IMR-90 (cell line): ENCODE measurements around the gene SERPINB8. TPM values are rescaled to one million over a fixed set of nuclear protein-coding genes. Genes with fewer than 3 reads are reported as not detected.

Experiments used
- ATAC-seq: fragments of 200-7000 bp; cut with Tn5 transposase; 2 replicates; pipeline ENCODE4 v1.9.1; 2020; ENCODE audit warnings: low read depth, mild to moderate bottlenecking, moderate library complexity
- BruUV-seq: library from RNA; stranded (reverse); fragments of 400-500 nt; replicated peaks from 2 replicates; lab custom pipeline; 2021; lab: Mats Ljungman, UMichigan
- CTCF ChIA-PET: fragments of 300-600 bp; formaldehyde crosslinking; extraction: SDS; loops from one replicate; lab custom pipeline; 2021; ENCODE audit warnings: antibody characterized with exemption; lab: Yijun Ruan, JAX
- POLR2A ChIA-PET: fragments of 300-600 bp; sonication (Branson Sonifier 250); formaldehyde crosslinking; loops from one replicate; lab custom pipeline; 2022; ENCODE audit warnings: antibody characterized with exemption; ENCODE audit not compliant: unreplicated experiment; lab: Charles Lee
- DNase-seq: peaks from one replicate; pipeline ENCODE4 v3.0.0; 2013
- H2AFZ ChIP-seq: replicated peaks from 2 replicates; pipeline ENCODE3; 2013; ENCODE audit warnings: low read length, mild to moderate bottlenecking; ENCODE audit not compliant: poor library complexity
- H2AK5ac ChIP-seq: 2 replicates; pipeline ENCODE4 v1.6.1; 2013; ENCODE audit warnings: low read depth, low read length, inconsistent platforms
- H2AK9ac ChIP-seq: replicated peaks from 2 replicates; pipeline ENCODE3; 2013; ENCODE audit warnings: mild to moderate bottlenecking, low read depth, low read length, moderate library complexity; ENCODE audit not compliant: poor library complexity
- H2BK120ac ChIP-seq: 2 replicates; pipeline ENCODE4 v1.6.1; 2013; ENCODE audit warnings: low read depth, low read length, inconsistent platforms
- H2BK15ac ChIP-seq: 3 replicates; pipeline ENCODE4 v1.6.1; 2013; ENCODE audit warnings: low read depth, low read length, inconsistent platforms
- H2BK20ac ChIP-seq: 2 replicates; pipeline ENCODE4 v1.6.1; 2013; ENCODE audit warnings: low read depth, mild to moderate bottlenecking, inconsistent platforms, low read length, moderate library complexity
- H2BK5ac ChIP-seq: 2 replicates; pipeline ENCODE4 v1.6.1; 2013; ENCODE audit warnings: mild to moderate bottlenecking, low read depth, low read length, inconsistent platforms; ENCODE audit not compliant: poor library complexity, severe bottlenecking
- H3K14ac ChIP-seq: replicated peaks from 2 replicates; pipeline ENCODE4 v1.6.1; 2013; ENCODE audit warnings: low read depth, low read length, inconsistent platforms
- H3K18ac ChIP-seq: 2 replicates; pipeline ENCODE4 v1.6.1; 2013; ENCODE audit warnings: low read depth, low read length, control low read depth
- H3K23ac ChIP-seq: 2 replicates; pipeline ENCODE4 v1.6.1; 2013; ENCODE audit warnings: low read depth, low read length, inconsistent platforms
- H3K27ac ChIP-seq: 2 replicates; pipeline ENCODE4 v1.5.1; 2013; ENCODE audit warnings: mild to moderate bottlenecking, control low read depth, low read length; ENCODE audit not compliant: insufficient read depth
- H3K27me3 ChIP-seq: 2 replicates; pipeline ENCODE4 v1.6.1; 2013; ENCODE audit warnings: low read length; ENCODE audit not compliant: control insufficient read depth, insufficient read depth
- H3K36me3 ChIP-seq: 2 replicates; pipeline ENCODE4 v1.6.1; 2013; ENCODE audit warnings: low read length, mixed read lengths; ENCODE audit not compliant: control insufficient read depth, insufficient read depth
- H3K4ac ChIP-seq: 2 replicates; pipeline ENCODE4 v1.6.1; 2013; ENCODE audit warnings: low read depth, low read length, inconsistent platforms
- H3K4me1 ChIP-seq: 2 replicates; pipeline ENCODE4 v1.6.1; 2013; ENCODE audit warnings: low read length, mixed read lengths; ENCODE audit not compliant: control insufficient read depth, insufficient read depth
- H3K4me2 ChIP-seq: 2 replicates; pipeline ENCODE4 v1.6.1; 2013; ENCODE audit warnings: low read depth, mild to moderate bottlenecking, control low read depth, low read length, moderate library complexity
- H3K4me3 ChIP-seq: 2 replicates; pipeline ENCODE4 v1.5.1; 2013; ENCODE audit warnings: low read depth, mild to moderate bottlenecking, control low read depth, low read length, moderate library complexity; ENCODE audit not compliant: insufficient read depth
- H3K56ac ChIP-seq: 2 replicates; pipeline ENCODE4 v1.6.1; 2013; ENCODE audit warnings: low read length, inconsistent platforms; ENCODE audit not compliant: insufficient read depth; ENCODE audit errors: extremely low read depth
- H3K79me1 ChIP-seq, 2 experiments: 2 replicates each; pipeline ENCODE4 v1.6.1; 2013; ENCODE audit warnings: low read length in 2 of 2, inconsistent platforms in 1 of 2, low read depth in 1 of 2
- H3K9ac ChIP-seq: 2 replicates; pipeline ENCODE4 v1.6.1; 2013; ENCODE audit warnings: low read depth, low read length, control low read depth
- H3K9me1 ChIP-seq: 2 replicates; pipeline ENCODE4 v1.6.1; 2013; ENCODE audit warnings: low read length, inconsistent platforms; ENCODE audit not compliant: insufficient read depth
- H3K9me3 ChIP-seq: 2 replicates; pipeline ENCODE4 v1.6.1; 2013; ENCODE audit warnings: low read length; ENCODE audit not compliant: control insufficient read depth, insufficient read depth
- H4K20me1 ChIP-seq: 2 replicates; pipeline ENCODE4 v1.6.1; 2013; ENCODE audit warnings: low read length, inconsistent platforms; ENCODE audit not compliant: insufficient read depth
- H4K5ac ChIP-seq: 2 replicates; pipeline ENCODE4 v1.6.1; 2013; ENCODE audit warnings: mild to moderate bottlenecking, low read depth, low read length, control low read depth
- H4K8ac ChIP-seq, 2 experiments: 2 replicates each; pipeline ENCODE4 v1.6.1; 2013; ENCODE audit warnings: low read depth in 2 of 2, low read length in 2 of 2, control low read depth in 1 of 2, inconsistent platforms in 1 of 2
- H4K91ac ChIP-seq: 2 replicates; pipeline ENCODE4 v1.6.1; 2013; ENCODE audit warnings: low read depth, low read length, inconsistent platforms; ENCODE audit not compliant: insufficient read depth
- BHLHE40 ChIP-seq: fragments of 150-350 bp; IDR thresholded peaks from 2 replicates; pipeline ENCODE4 v1.6.1; 2016; ENCODE audit warnings: mild to moderate bottlenecking, low read depth, low read length
- CEBPB ChIP-seq: IDR thresholded peaks from 2 replicates; pipeline ENCODE4 v1.6.1; 2012; ENCODE audit warnings: low read depth, low read length, improper control_type of control experiment
- CHD1 ChIP-seq: IDR thresholded peaks from 2 replicates; pipeline ENCODE4 v1.6.1; 2012; ENCODE audit warnings: low read depth, low read length, improper control_type of control experiment
- CTCF ChIP-seq: conservative IDR thresholded peaks from 2 replicates; pipeline ENCODE4 v1.5.1; 2012; ENCODE audit warnings: mild to moderate bottlenecking, low read depth, low read length, improper control_type of control experiment
- FOS ChIP-seq: fragments of 150-350 bp; IDR thresholded peaks from 2 replicates; pipeline ENCODE4 v1.6.1; 2016; ENCODE audit warnings: low read depth, low read length
- MAFK ChIP-seq: IDR thresholded peaks from 2 replicates; pipeline ENCODE4 v1.6.1; 2012; ENCODE audit warnings: low read depth, low read length, improper control_type of control experiment
- MAZ ChIP-seq: IDR thresholded peaks from 2 replicates; pipeline ENCODE4 v1.6.1; 2012; ENCODE audit warnings: low read depth, mild to moderate bottlenecking, low read length, improper control_type of control experiment, moderate library complexity, borderline replicate concordance
- MXI1 ChIP-seq: IDR thresholded peaks from 2 replicates; pipeline ENCODE4 v1.6.1; 2012; ENCODE audit warnings: low read depth, mild to moderate bottlenecking, low read length, moderate library complexity, borderline replicate concordance
- NFE2L2 ChIP-seq: fragments of 150-350 bp; IDR thresholded peaks from 2 replicates; pipeline ENCODE4 v1.6.1; 2016; ENCODE audit warnings: low read depth, mild to moderate bottlenecking, low read length
- POLR2A ChIP-seq: IDR thresholded peaks from 2 replicates; pipeline ENCODE4 v1.6.1; 2012; ENCODE audit warnings: mild to moderate bottlenecking, low read depth, low read length
- RAD21 ChIP-seq: IDR thresholded peaks from 2 replicates; pipeline ENCODE4 v1.6.1; 2012; ENCODE audit warnings: low read length, improper control_type of control experiment
- RCOR1 ChIP-seq: IDR thresholded peaks from 2 replicates; pipeline ENCODE4 v1.6.1; 2012; ENCODE audit warnings: mild to moderate bottlenecking, low read length, improper control_type of control experiment; ENCODE audit not compliant: insufficient replicate concordance
- RFX5 ChIP-seq: IDR thresholded peaks from 2 replicates; pipeline ENCODE4 v1.8.0; 2012; ENCODE audit warnings: low read depth, mild to moderate bottlenecking, low read length, moderate library complexity
- SMC3 ChIP-seq: fragments of 150-350 bp; IDR thresholded peaks from 2 replicates; pipeline ENCODE4 v1.6.1; 2016; ENCODE audit warnings: low read depth, mild to moderate bottlenecking, antibody characterized with exemption, low read length, moderate library complexity
- USF2 ChIP-seq: fragments of 150-350 bp; IDR thresholded peaks from 2 replicates; pipeline ENCODE4 v1.6.1; 2017; ENCODE audit warnings: mild to moderate bottlenecking, antibody characterized with exemption, low read length, low read depth
- WGBS, 2 experiments: methylation state at CpG; one replicate each; pipeline versions ENCODE4 v1.1.5 to v1.1.7; 2013; ENCODE audit warnings: missing lambda C conversion rate in 2 of 2; ENCODE audit not compliant: insufficient read length in 1 of 2; ENCODE audit errors: extremely low coverage in 2 of 2; 5-methylcytosine and 5-hydroxymethylcytosine counted together
- dilution Hi-C: fragments of 300-500 bp; cut with HindIII; formaldehyde crosslinking; loops from one replicate; pipeline ENCODE4 v1.14.3; 2018; ENCODE audit warnings: low sequenced_read_pairs; ENCODE audit not compliant: unreplicated experiment
- in situ Hi-C: fragments of 300-500 bp; cut with MboI; formaldehyde crosslinking; loops from 3 replicates; pipeline ENCODE4 v1.14.3; 2019; ENCODE audit warnings: low sequenced_read_pairs, inconsistent platforms, mixed read lengths
- intact Hi-C: fragments of 100-400 bp; cut with micrococcal nuclease; formaldehyde crosslinking; loops from 2 replicates; pipeline ENCODE4 v1.10.0; 2022
- polyA plus RNA-seq, 3 experiments: library from polyadenylated mRNA; depleted of rRNA; stranded (reverse); fragments of >200 nt; gene quantifications; 2 replicates each; pipeline ENCODE4 v1.2.3, GENCODE V29; 2012; ENCODE audit warnings: low replicate concordance in 1 of 3
- total RNA-seq: library from RNA; depleted of rRNA; stranded (reverse); fragments of >200 nt; gene quantifications from 2 replicates; pipeline ENCODE4 v1.2.3, GENCODE V29; 2012
- TF ChIP-seq, protein P1 (sequence below): fragments of 150-350 bp; IDR thresholded peaks from 2 replicates; pipeline ENCODE4 v1.6.1; 2016; ENCODE audit warnings: low read depth, mild to moderate bottlenecking, low read length, moderate library complexity, borderline replicate concordance

The SERPINB8 gene
- total and polyA plus RNA-seq, 2 of the 4 experiments (the other 2 are of a cell fraction) = 14.3 to 16.7 TPM

- Histone ChIP-seq H3K4me1 (no peaks in the 10 kb centered on the region), H3K79me1 (no peaks in the 10 kb centered on the region), H3K56ac (no peak overlapping the region), H3K23ac (no peak overlapping the region), H3K18ac (no peak overlapping the region), H3K9me1 (no peaks in the 10 kb centered on the region), H3K9me3 (no peaks in the 10 kb centered on the region), H2AK9ac (no peak overlapping the region), H3K27me3 (no peaks in the 10 kb centered on the region), H3K27ac (no peak overlapping the region), H3K14ac (no peak overlapping the region), H2AK5ac (no peak overlapping the region), H3K9ac (no peak overlapping the region), H3K36me3 (no peaks in the 10 kb centered on the region), H3K4ac (no peak overlapping the region), H4K91ac (no peak overlapping the region), H2BK15ac (no peak overlapping the region), H2BK20ac (no peak overlapping the region), H2BK120ac (no peak overlapping the region), H2BK5ac (no peak overlapping the region), H4K5ac (no peak overlapping the region), H4K20me1 (no peaks in the 10 kb centered on the region), H4K8ac (no peak overlapping the region), H3K4me3 (no peak overlapping the region), H3K4me2 (no peak overlapping the region), H2AFZ (no peak overlapping the region)
- DNase-seq = peak; percentile 61
- POLR2A ChIA-PET = no interaction called here
- in situ Hi-C loops = no loop called here
- CTCF ChIA-PET = interaction anchor here (0.5 to 1.7 kb wide), 8 partner anchors 9 to 59 kb away, joined by 3 to 9 read pairs (median 4); partner anchors contain the start of gene HMSD
- peak; percentile 94 for ATAC-seq
- no TSS peak for BruUV-seq
- dilution Hi-C loops = no loop called here
- TF ChIP-seq SMC3 (peak; percentile 56), BHLHE40 (no peak), CHD1 (no peak), MAFK (no peak), USF2 (no peak), RFX5 (no peak), RAD21 (peak; percentile 73), FOS (no peak), CTCF (peak; percentile 89), CEBPB (0 out of 2 replicates have a peak, but pooled peaks have one; percentile 41), MXI1 (no peak), MAZ (no peak), NFE2L2 (no peak), POLR2A (no peak), RCOR1 (no peak)
- TF ChIP-seq, protein P1, sequence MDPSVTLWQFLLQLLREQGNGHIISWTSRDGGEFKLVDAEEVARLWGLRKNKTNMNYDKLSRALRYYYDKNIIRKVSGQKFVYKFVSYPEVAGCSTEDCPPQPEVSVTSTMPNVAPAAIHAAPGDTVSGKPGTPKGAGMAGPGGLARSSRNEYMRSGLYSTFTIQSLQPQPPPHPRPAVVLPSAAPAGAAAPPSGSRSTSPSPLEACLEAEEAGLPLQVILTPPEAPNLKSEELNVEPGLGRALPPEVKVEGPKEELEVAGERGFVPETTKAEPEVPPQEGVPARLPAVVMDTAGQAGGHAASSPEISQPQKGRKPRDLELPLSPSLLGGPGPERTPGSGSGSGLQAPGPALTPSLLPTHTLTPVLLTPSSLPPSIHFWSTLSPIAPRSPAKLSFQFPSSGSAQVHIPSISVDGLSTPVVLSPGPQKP = no peak
- 0% methylated on average over 1 of the region's 6 CpGs; no CpG with 5 or more reads in 1 of the 2 experiments for WGBS, 2 experiments
- intact Hi-C loops = loop anchor here (1.0 kb wide), 2 partner anchors 32 to 477 kb away; no protein-coding TSS in a partner anchor
Measured at GRCh38 chr18:63994783-63995399, 25.0 kb downstream of the SERPINB8 start.
